HL-60 (cell line): ENCODE measurements around the gene HK1.

Experiments used
- DNase-seq, 2 experiments: peaks; one replicate each; pipeline ENCODE4 v3.0.0-alpha.2; 2010 to 2020; ENCODE audit warnings: low read depth in 1 of 2, low spot score in 1 of 2
- H3K27ac ChIP-seq: fragments of 250-450 bp; sonication (Bioruptor Pico); replicated peaks from 2 replicates; pipeline ENCODE4 v1.5.1; 2020; ENCODE audit warnings: mild to moderate bottlenecking, moderate library complexity
- H3K27me3 ChIP-seq: fragments of 250-450 bp; sonication (Bioruptor Pico); 2 replicates; pipeline ENCODE4 v1.5.1; 2021; ENCODE audit warnings: mild to moderate bottlenecking, moderate library complexity; ENCODE audit not compliant: insufficient read depth, poor library complexity, severe bottlenecking
- H3K4me3 ChIP-seq: replicated peaks from 2 replicates; pipeline ENCODE4 v1.5.1; 2011; ENCODE audit warnings: mild to moderate bottlenecking, control low read depth, low read length; ENCODE audit not compliant: insufficient read depth
- CTCF ChIP-seq: IDR thresholded peaks from one replicate; pipeline ENCODE4 v1.5.1; 2011; ENCODE audit warnings: low read length, control low read depth, inconsistent platforms; ENCODE audit not compliant: insufficient read depth
- GABPA ChIP-seq: IDR thresholded peaks from 2 replicates; pipeline ENCODE4 v1.6.1; 2012; ENCODE audit warnings: low read depth
- POLR2AphosphoS5 ChIP-seq: IDR thresholded peaks from 2 replicates; pipeline ENCODE4 v1.6.1; 2012; ENCODE audit warnings: low read depth
- REST ChIP-seq: IDR thresholded peaks from 2 replicates; pipeline ENCODE4 v1.6.1; 2012; ENCODE audit warnings: low read depth; ENCODE audit not compliant: insufficient replicate concordance
- SPI1 ChIP-seq: IDR thresholded peaks from 2 replicates; pipeline ENCODE4 v1.6.1; 2012; ENCODE audit warnings: low read depth, mild to moderate bottlenecking, borderline replicate concordance

HK1 gene

GRCh38 chr10:69315100-69315542, 36.8 kb downstream of the HK1 start:
- Histone ChIP-seq H3K4me3 (no peak overlapping the region), H3K27ac (no peak overlapping the region), H3K27me3 (no peaks in the 10 kb centered on the region)
- no peak for DNase-seq
- TF ChIP-seq CTCF = no peak
- TF ChIP-seq REST = no peak
- TF ChIP-seq SPI1 = no peak
- no peak for TF ChIP-seq GABPA
- no peak for TF ChIP-seq POLR2AphosphoS5

GRCh38 chr10:69315610-69316312, 37.5 kb downstream of the HK1 start:
- TF ChIP-seq GABPA (no peak), SPI1 (no peak), POLR2AphosphoS5 (no peak), CTCF (no peak)
- Histone ChIP-seq H3K4me3 (no peak overlapping the region), H3K27ac (no peak overlapping the region), H3K27me3 (no peaks in the 10 kb centered on the region)
- no peak for DNase-seq

- Histone ChIP-seq H3K27ac (no peak overlapping the region), H3K27me3 (no peaks in the 10 kb centered on the region)
- DNase-seq = no peak
Measured at GRCh38 chr10:69316313-69317059, 38.2 kb downstream of the HK1 start.

More at GRCh38 chr10:69316313-69317059, 38.2 kb downstream of the HK1 start:
- H3K4me3 ChIP-seq = no peak overlapping the region
- TF ChIP-seq POLR2AphosphoS5 (no peak), SPI1 (no peak), GABPA (no peak), REST (no peak), CTCF (no peak)
